ENCODE data around the gene COA7.

GRCh38 chr1:52663716-52664115 is 34.4 kb downstream of the COA7 start:
- TF ChIP-seq CTCF (IDR thresholded peaks at IDR 0.05; ENCODE audit: poor library complexity) (no peak), EZH2 (IDR thresholded peaks at IDR 0.05; ENCODE audit: borderline replicate concordance) (no peak)

Measured in hepatocyte (in vitro differentiated cells).